HCT116 (cell line): ENCODE measurements around the gene EVA1A.

Experiments
- CBX3 ChIP-seq: IDR thresholded peaks from 2 replicates; pipeline ENCODE4 v1.6.1; 2012; ENCODE audit warnings: low read depth
- ELF1 ChIP-seq: IDR thresholded peaks from 2 replicates; pipeline ENCODE4 v1.6.1; 2012; ENCODE audit warnings: low read depth, borderline replicate concordance
- EZH2 ChIP-seq: fragments of 200-600 bp; sonication (generic); IDR thresholded peaks from 2 replicates; pipeline ENCODE4 v1.6.1; 2017; ENCODE audit warnings: antibody characterized with exemption, mixed run types
- POLR2A ChIP-seq: IDR thresholded peaks from 2 replicates; pipeline ENCODE4 v1.7.0; 2011; ENCODE audit warnings: borderline replicate concordance; ENCODE audit not compliant: insufficient read depth, insufficient read length; ENCODE audit errors: extremely low read depth
- TF ChIP-seq, protein P1 (sequence below), 3 experiments: fragments of 200-600 bp in 1 of 3; sonication (generic) in 1 of 3; IDR thresholded peaks in 2 of 3; conservative IDR thresholded peaks in 1 of 3; 2 replicates each; pipeline ENCODE4 v1.5.1; 2012 to 2017; ENCODE audit warnings: low read depth in 2 of 3, low read length in 2 of 3, antibody characterized with exemption in 1 of 3, borderline replicate concordance in 1 of 3, control low read depth in 1 of 3, mild to moderate bottlenecking in 1 of 3, mixed read lengths in 1 of 3, mixed run types in 1 of 3, moderate library complexity in 1 of 3; ENCODE audit not compliant: insufficient read depth in 1 of 3

DNA sequence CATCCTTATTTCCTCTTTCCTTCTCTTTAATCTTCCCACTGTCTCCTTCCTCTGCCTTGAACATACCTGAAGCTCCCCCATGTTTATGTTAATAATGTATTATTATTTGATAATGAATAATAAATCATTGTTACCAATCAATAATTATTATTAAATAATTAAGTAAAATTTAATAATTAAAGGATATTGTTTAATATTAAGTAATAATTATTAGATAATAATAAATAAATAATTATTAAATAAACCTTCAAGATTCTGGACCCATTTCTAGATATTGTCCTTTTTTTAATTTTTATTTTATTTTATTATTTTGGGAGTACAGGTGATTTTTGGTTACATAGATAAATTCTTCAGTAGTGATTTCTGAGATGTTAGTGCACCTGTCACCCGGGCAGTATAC lies 7.4 kb upstream of the EVA1A start:
- TF ChIP-seq CBX3, result no peak
- TF ChIP-seq, protein P1, sequence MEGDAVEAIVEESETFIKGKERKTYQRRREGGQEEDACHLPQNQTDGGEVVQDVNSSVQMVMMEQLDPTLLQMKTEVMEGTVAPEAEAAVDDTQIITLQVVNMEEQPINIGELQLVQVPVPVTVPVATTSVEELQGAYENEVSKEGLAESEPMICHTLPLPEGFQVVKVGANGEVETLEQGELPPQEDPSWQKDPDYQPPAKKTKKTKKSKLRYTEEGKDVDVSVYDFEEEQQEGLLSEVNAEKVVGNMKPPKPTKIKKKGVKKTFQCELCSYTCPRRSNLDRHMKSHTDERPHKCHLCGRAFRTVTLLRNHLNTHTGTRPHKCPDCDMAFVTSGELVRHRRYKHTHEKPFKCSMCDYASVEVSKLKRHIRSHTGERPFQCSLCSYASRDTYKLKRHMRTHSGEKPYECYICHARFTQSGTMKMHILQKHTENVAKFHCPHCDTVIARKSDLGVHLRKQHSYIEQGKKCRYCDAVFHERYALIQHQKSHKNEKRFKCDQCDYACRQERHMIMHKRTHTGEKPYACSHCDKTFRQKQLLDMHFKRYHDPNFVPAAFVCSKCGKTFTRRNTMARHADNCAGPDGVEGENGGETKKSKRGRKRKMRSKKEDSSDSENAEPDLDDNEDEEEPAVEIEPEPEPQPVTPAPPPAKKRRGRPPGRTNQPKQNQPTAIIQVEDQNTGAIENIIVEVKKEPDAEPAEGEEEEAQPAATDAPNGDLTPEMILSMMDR (IDR thresholded peaks at IDR 0.05 in 2 of 3, conservative IDR thresholded peaks at IDR 0.05 in 1 of 3; ENCODE audit: borderline replicate concordance in 1 of 3, insufficient read depth in 1 of 3, low read depth in 2 of 3, low read length in 2 of 3), result no peak
- TF ChIP-seq ELF1, result no peak
- no peak for TF ChIP-seq EZH2
- TF ChIP-seq POLR2A, result no peak
